GM12891 (cell line): ENCODE measurements around the gene KCTD21.

Experiments
- PAX5 ChIP-seq: IDR thresholded peaks from 2 replicates; pipeline ENCODE4 v1.6.1; 2011; ENCODE audit warnings: low read length, moderate library complexity, mild to moderate bottlenecking; ENCODE audit not compliant: insufficient read depth, severe bottlenecking
- POLR2A ChIP-seq: IDR thresholded peaks from 2 replicates; pipeline ENCODE4 v1.6.1; 2011; ENCODE audit warnings: low read depth, low read length, control low read depth
- POLR2AphosphoS5 ChIP-seq: IDR thresholded peaks from 2 replicates; pipeline ENCODE4 v1.6.1; 2011; ENCODE audit warnings: low read depth, low read length, control low read depth
- POU2F2 ChIP-seq: IDR thresholded peaks from 2 replicates; pipeline ENCODE4 v1.6.1; 2011; ENCODE audit warnings: low read depth, mild to moderate bottlenecking, control low read depth, low read length, moderate library complexity
- SPI1 ChIP-seq: IDR thresholded peaks from 2 replicates; pipeline ENCODE4 v1.6.1; 2011; ENCODE audit warnings: low read depth, low read length, control low read depth
- TAF1 ChIP-seq: IDR thresholded peaks from 2 replicates; pipeline ENCODE4 v1.6.1; 2011; ENCODE audit warnings: low read depth, low read length, control low read depth

GRCh38 chr11:78230161-78230877, 41.9 kb upstream of the KCTD21 start:
- TF ChIP-seq POLR2AphosphoS5 (no peak), POLR2A (no peak), PAX5 (no peak), TAF1 (no peak), POU2F2 (no peak), SPI1 (no peak)
